Heart left ventricle (tissue), 13 donors: ENCODE results near the gene EFHD2.

Experiments
- CTCF ChIP-seq, 12 donors: fragments of 200-600 bp; sonication (generic) in 4 of 12; IDR thresholded peaks; one replicate each; pipeline versions ENCODE4 v1.5.0 to v1.8.0; 2018 to 2022; ENCODE audit warnings: antibody characterized with exemption in 12 of 12, mild to moderate bottlenecking in 5 of 12
- POLR2A ChIP-seq, 2 donors: fragments of 450-650 bp; IDR thresholded peaks; one replicate each; pipeline ENCODE4 v1.6.1; 2017; ENCODE audit warnings: antibody characterized with exemption in 2 of 2, mild to moderate bottlenecking in 2 of 2, moderate library complexity in 2 of 2
- donor health status: ischemic (EF 13 %, LVEDD 7.1; RV severe dilation, severe dysfunction).
- donor health status: DM: no; HTN: yes; CAD: no.
- donor health status: DM: no; HTN: no; CAD: no.
- donor health status: ischemic (EF 25% LVEDD 6.9; RV normal size, moderate dysfunction).
- donor health status: ischemic (EF 25% LVEDD 5.7; RV mildly dilated, moderate dysfunction).
- donor health status: ischemic (EF 35%, LVEDD 5.7; RV mildly dilated, moderate dysfunction).
- donor health status: nonischemic (EF 11% LVEDD 7.7; RV severe dilation, severe dysfunction).
- donor health status: DM: yes; HTN: yes; CAD: no.
- donor health status: PGD.
- donor health status: ischemic (EF 29% LVEDD 5.4; RV normal size, mild dysfunction).
- donor health status: nonischemic (EF 23%, LVEDD 6.1; RV moderate dilation, normal function).

DNA sequence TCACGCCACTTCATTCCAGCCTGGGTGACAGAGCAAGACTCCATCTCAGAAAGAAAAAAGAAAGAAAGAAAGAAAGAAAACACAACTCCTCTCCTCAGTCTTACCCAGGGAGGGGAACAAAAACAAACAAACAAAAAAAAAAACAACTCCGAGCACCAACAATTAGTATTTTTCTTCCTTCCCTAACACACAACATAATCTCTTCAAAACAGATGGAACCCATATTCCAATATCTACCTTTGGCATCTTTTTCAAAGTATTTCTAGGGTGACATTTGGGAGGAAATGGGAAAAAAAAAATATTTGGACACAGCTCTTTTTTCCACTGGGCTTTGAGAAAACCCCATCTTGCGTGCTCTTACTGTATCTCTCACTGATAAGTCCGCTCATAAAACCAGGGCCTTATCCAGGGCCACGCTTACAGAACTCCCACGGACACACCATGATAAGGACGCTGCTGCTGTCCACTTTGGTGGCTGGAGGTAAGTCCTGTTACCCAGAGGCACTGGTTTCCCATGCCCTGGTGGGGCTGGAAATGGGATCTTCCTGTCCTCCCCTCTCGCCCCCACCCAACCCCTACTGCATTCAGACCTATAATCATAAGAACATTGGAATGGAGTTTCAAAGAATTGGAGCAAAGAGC is 46.7 kb downstream of the EFHD2 start, which contains the start of gene CELA2A:
- TF ChIP-seq CTCF (IDR thresholded peaks at IDR 0.05) (no peak), POLR2A (IDR thresholded peaks at IDR 0.05) (no peak)
